Type B pancreatic cell (in vitro differentiated cells): ENCODE data around the gene TERT. TPM values are rescaled to one million over a fixed set of nuclear protein-coding genes. Genes with fewer than 3 reads are reported as not detected.
"Not testable (repeated sequence)": the region's sequence is repeated elsewhere in the genome, so short reads cannot be mapped to it uniquely, and the experiment has no call there.

Experiments used
- DNase-seq: peaks from one replicate; pipeline ENCODE4 v3.0.0; 2021; ENCODE audit warnings: mixed read lengths; ENCODE audit not compliant: unreplicated experiment; ENCODE audit errors: extremely low spot score
- H3K27ac Mint-ChIP-seq: 2 replicates; pipeline ENCODE4 v1.8.0; 2021; ENCODE audit warnings: mild to moderate bottlenecking, mixed read lengths
- H3K27me3 Mint-ChIP-seq: 2 replicates; pipeline ENCODE4 v1.8.0; 2021; ENCODE audit warnings: mixed read lengths
- H3K36me3 Mint-ChIP-seq: 2 replicates; pipeline ENCODE4 v1.8.0; 2021; ENCODE audit warnings: mixed read lengths
- H3K4me1 Mint-ChIP-seq: one replicate; pipeline ENCODE4 v1.8.0; 2021; ENCODE audit warnings: mixed read lengths; ENCODE audit not compliant: unreplicated experiment
- H3K4me3 Mint-ChIP-seq: 2 replicates; pipeline ENCODE4 v1.8.0; 2021; ENCODE audit warnings: mild to moderate bottlenecking, mixed read lengths
- H3K9me3 Mint-ChIP-seq: 2 replicates; pipeline ENCODE4 v1.8.0; 2021; ENCODE audit warnings: mixed read lengths
- total RNA-seq: library from RNA; stranded (reverse); gene quantifications from 2 replicates; pipeline ENCODE4 v1.2.1, GENCODE V29; 2021; ENCODE audit warnings: low replicate concordance
- TF ChIP-seq, protein P1 (sequence below): fragments of 200-600 bp; sonication (generic); conservative IDR thresholded peaks from 2 replicates; pipeline ENCODE4 v1.5.0; 2021; ENCODE audit warnings: antibody characterized with exemption, mild to moderate bottlenecking

TERT gene
- total RNA-seq, 1 donor from 2014 or later: 2.4 TPM

- no peaks in the 10 kb centered on the region for H3K9me3 Mint-ChIP-seq
- no peaks in the 10 kb centered on the region for H3K36me3 Mint-ChIP-seq
- DNase-seq: no peak
- H3K27ac Mint-ChIP-seq: no peak overlapping the region
- no peak overlapping the region for H3K4me3 Mint-ChIP-seq
- H3K4me1 Mint-ChIP-seq: no peaks in the 10 kb centered on the region
- no peaks in the 10 kb centered on the region for H3K27me3 Mint-ChIP-seq
- TF ChIP-seq, protein P1, sequence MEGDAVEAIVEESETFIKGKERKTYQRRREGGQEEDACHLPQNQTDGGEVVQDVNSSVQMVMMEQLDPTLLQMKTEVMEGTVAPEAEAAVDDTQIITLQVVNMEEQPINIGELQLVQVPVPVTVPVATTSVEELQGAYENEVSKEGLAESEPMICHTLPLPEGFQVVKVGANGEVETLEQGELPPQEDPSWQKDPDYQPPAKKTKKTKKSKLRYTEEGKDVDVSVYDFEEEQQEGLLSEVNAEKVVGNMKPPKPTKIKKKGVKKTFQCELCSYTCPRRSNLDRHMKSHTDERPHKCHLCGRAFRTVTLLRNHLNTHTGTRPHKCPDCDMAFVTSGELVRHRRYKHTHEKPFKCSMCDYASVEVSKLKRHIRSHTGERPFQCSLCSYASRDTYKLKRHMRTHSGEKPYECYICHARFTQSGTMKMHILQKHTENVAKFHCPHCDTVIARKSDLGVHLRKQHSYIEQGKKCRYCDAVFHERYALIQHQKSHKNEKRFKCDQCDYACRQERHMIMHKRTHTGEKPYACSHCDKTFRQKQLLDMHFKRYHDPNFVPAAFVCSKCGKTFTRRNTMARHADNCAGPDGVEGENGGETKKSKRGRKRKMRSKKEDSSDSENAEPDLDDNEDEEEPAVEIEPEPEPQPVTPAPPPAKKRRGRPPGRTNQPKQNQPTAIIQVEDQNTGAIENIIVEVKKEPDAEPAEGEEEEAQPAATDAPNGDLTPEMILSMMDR: no peak
Measured at GRCh38 chr5:1278656-1279442, 16.0 kb downstream of the TERT start.

DNA sequence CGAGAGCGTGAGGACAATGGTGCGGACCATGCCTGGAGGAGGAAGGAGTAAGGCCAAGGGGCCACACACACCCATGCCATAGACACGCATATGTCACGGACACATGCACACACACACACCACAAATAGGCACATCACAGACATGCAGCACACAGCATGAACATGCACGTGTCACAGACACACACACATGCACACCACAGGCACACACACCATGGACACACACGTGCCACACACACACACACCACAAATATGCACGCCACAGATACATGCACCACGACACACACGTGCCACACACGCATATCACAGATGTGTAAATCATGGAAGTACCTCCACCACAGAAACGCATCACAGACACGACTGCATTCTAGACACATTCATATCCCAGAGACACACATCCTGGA, 16.7 kb downstream of the TERT start:
- Mint-ChIP-seq H3K27ac (no peak overlapping the region), H3K4me3 (no peak overlapping the region), H3K27me3 (no peaks in the 10 kb centered on the region), H3K4me1 (no peaks in the 10 kb centered on the region), H3K36me3 (no peaks in the 10 kb centered on the region), H3K9me3 (no peaks in the 10 kb centered on the region)
- TF ChIP-seq, protein P1: no peak
- no peak for DNase-seq

- no peak overlapping the region for H3K4me3 Mint-ChIP-seq
- TF ChIP-seq, protein P1: no peak
- H3K27ac Mint-ChIP-seq: no peak overlapping the region
- no peaks in the 10 kb centered on the region for H3K4me1 Mint-ChIP-seq
- H3K9me3 Mint-ChIP-seq: no peaks in the 10 kb centered on the region
- DNase-seq: no peak
- no peaks in the 10 kb centered on the region for H3K27me3 Mint-ChIP-seq
- no peaks in the 10 kb centered on the region for H3K36me3 Mint-ChIP-seq
Measured at GRCh38 chr5:1277781-1278180, 17.1 kb downstream of the TERT start.

DNA sequence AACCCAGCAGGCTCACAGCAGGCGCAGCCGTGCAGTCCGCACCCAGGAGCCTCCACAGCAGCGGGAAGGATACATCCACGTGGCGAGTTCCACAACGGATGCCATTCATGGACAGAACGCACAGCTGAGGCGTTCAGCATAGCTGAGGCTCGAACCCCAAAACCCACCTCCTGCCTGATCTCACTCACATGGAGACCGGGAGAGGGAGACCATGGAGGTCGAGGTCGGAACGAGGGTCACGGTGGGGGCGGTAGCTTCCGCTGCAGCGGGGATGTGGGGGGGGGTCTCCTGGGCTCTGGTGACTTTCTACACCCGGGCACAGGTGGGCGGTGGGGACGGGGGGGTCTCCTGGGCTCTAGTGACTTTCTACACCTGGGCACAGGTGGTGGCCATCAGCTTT, 17.5 kb downstream of the TERT start:
- TF ChIP-seq, protein P1: no peak
- no peaks in the 10 kb centered on the region for H3K4me1 Mint-ChIP-seq
- no peaks in the 10 kb centered on the region for H3K27me3 Mint-ChIP-seq
- H3K27ac Mint-ChIP-seq: no peak overlapping the region
- DNase-seq: no peak
- no peak overlapping the region for H3K4me3 Mint-ChIP-seq
- no peaks in the 10 kb centered on the region for H3K9me3 Mint-ChIP-seq
- no peaks in the 10 kb centered on the region for H3K36me3 Mint-ChIP-seq

DNA sequence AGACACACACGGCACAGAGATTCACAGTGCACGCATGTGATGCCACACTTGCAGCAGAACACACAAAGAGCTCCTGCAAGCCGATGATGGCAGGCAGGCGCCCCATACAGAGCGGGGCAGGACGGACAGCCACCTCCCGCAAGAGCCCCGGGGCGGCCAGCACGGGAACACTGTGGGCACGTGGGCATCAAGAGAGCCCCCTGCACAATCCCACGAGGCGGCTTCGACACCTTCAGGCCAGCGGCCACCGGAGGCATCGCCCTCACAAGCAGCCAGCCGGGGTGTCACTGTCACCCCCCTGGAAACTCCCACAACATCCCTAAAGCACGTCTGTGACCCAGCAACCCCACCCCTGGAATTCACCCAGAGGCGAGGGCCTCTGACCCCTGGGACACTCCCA, 17.9 kb downstream of the TERT start:
- Mint-ChIP-seq H3K36me3 (no peaks in the 10 kb centered on the region), H3K4me1 (no peaks in the 10 kb centered on the region), H3K4me3 (no peak overlapping the region), H3K27ac (no peak overlapping the region), H3K9me3 (no peaks in the 10 kb centered on the region), H3K27me3 (no peaks in the 10 kb centered on the region)
- no peak for DNase-seq
- TF ChIP-seq, protein P1: no peak

DNA sequence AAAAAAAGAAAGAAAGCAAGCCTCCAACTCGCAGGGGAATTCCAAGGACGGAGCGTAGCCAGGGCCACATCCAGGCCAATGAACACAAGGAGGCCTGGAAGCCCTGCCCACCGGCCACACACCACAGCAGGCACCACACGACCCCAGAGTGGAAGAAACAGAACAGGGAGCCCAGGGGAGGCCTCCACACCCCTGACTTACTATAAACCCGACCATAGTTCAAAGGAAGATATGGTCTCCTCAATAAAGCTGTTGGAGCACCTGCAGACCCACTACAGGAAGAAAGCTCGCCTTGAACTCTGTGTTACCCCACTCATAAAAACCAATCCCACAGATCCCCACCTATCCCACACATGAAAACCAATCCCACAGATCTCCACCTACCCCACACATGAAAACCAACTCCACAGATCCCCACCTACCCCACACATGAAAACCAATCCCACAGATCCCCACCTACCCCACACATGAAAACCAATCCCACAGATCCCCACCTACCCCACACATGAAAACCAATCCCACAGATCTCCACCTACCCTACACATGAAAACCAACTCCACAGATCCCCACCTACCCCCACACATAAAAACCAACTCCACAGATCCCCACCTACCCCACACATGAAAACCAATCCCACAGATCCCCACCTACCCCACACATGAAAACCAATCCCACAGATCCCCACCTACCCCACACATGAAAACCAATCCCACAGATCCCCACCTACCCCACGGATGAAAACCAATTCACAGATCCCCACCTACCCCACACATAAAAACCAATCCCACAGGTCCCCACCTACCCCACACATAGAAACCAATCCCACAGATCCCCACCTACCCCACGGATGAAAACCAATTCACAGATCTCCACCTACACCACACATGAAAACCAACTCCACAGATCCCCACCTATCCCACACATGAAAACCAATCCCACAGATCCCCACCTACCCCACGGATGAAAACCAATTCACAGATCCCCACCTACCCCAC, 19.2 kb downstream of the TERT start:
- H3K27ac Mint-ChIP-seq, H3K36me3 Mint-ChIP-seq, H3K4me1 Mint-ChIP-seq, H3K27me3 Mint-ChIP-seq, H3K4me3 Mint-ChIP-seq, H3K9me3 Mint-ChIP-seq, DNase-seq: not testable (repeated sequence)
